DMS114 treated with DMSO at 0.1 percent for 48 hours (cell line): Measurements from ENCODE around the gene FZR1.
"Not testable (repeated sequence)": the region's sequence is repeated elsewhere in the genome, so short reads cannot be mapped to it uniquely, and the experiment has no call there.

Experiments
- DNase-seq: peaks from one replicate; lab custom pipeline; 2025; ENCODE audit not compliant: unreplicated experiment; lab: John Stamatoyannopoulos, UW

The FZR1 gene

DNA sequence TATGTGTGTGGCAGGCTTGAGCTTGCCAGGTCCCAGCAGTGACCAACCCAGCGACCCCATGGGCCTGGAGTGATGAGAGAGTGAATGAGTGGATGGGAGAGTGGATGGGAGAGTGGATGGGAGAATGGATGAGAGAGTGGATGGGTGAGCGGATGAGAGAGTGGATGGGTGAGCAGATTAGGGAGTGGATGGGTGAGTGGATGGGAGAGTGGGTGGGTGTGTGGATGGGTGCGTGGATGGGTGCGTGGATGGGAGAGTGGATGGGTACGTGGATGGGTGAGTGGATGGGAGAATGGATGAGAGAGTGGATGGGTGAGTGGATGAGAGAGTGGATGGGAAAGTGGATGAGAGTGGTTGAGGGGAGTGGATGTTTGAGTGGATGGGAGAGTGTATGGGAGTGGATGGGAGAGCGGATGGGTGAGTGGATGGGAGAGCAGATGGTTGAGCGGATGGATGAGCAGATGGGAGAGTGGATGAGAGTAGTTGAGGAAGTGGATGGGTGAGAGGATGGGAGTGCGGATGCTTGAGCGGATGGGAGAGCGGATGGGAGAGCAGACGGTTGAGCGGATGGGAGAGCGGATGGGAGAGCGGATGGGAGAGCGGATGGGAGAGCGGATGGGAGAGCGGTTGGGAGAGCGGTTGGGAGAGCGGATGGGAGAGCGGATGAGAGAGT lies 22.6 kb downstream of the FZR1 start:
- DNase-seq = no peak

DNA sequence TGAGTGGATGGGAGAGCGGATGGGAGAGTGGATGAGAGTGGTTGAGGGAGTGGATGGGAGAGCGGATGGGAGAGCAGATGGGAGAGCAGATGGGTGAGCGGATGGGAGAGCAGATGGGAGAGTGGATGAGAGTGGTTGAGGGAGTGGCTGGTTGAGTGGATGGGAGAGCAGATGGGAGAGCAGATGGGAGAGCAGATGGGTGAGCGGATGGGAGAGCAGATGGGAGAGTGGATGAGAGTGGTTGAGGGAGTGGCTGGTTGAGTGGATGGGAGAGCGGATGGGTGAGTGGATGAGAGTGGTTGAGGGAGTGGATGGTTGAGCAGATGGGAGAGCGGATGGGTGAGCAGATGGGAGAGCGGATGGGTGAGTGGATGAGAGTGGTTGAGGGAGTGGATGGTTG lies 23.2 kb downstream of the FZR1 start:
- not testable (repeated sequence) for DNase-seq

GRCh38 chr19:3530389-3530788 lies 24.3 kb downstream of the FZR1 start:
- DNase-seq = no peak

- DNase-seq = no peak
Observed at GRCh38 chr19:3531716-3532115, 25.6 kb downstream of the FZR1 start.

GRCh38 chr19:3532154-3532786 lies 26.2 kb downstream of the FZR1 start:
- DNase-seq = no peak

- no peak for DNase-seq
Observed at GRCh38 chr19:3533033-3533432, 26.9 kb downstream of the FZR1 start.

DNA sequence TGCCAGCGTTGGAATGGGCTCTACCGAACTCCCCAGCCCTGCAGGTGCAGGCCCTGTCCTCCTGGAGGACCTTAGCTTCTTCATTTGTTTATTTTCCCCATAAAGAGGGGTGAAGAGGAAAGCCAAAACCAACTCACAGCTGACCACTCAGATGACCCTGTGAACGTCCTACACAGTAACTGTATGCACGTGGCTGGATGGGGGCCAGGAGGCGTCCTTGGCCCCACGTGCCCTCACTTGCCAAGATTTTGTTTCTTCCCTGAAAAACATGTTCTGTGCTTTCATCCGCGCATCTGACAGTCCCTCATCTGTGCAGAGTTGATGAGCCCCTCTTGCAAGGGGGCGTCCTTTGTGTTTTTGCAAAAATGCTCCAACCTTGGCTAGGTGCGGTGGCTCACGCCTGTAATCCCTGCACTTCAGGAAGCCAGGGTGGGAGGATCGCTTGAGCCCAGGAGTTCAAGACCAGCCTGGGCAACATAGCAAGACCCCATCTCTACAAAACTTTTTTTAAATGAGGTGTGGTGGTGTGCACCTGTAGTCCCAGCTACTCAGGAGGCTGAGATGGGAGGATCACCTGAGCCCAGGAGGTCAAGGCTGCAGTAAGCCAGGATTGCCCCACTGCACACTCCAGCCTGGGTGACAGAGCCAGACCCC lies 27.6 kb downstream of the FZR1 start:
- DNase-seq = no peak

DNA sequence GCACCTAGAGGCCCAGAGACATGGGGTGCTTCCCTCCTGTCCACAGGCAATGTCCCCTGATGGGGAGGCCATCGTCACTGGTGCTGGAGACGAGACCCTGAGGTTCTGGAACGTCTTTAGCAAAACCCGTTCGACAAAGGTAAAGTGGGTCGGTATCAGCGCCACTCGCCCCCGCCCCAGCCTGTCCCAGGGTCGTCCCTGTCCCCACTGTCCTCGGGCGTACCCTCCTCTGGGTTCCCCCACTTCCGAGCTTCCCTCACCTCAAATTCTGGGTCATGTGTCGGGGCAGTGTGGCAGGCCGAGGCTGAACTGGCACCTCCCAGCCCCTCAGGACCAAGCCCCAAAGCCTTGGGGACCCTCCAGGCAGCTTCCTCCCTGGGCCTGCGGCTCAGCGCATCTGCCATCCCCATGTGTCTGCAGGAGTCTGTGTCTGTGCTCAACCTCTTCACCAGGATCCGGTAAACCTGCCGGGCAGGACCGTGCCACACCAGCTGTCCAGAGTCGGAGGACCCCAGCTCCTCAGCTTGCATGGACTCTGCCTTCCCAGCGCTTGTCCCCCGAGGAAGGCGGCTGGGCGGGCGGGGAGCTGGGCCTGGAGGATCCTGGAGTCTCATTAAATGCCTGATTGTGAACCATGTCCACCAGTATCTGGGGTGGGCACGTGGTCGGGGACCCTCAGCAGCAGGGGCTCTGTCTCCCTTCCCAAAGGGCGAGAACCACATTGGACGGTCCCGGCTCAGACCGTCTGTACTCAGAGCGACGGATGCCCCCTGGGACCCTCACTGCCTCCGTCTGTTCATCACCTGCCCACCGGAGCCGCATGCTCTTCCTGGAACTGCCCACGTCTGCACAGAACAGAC lies 28.5 kb downstream of the FZR1 start:
- no peak for DNase-seq

DNA sequence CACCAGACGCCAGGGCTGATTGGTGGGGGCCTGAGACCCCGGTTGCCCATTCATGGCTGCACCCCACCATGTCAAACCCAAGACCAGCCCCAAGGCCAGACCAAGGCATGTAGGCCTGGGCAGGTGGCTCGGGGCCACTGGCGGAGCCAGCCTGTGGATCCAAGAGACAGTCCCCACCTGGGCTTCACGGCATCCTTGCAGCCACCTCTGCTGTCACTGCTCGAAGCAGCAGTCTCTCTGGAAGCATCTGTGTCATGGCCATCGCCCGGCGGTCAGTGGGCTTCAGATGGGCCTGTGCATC lies 29.1 kb downstream of the FZR1 start:
- no peak for DNase-seq

- no peak for DNase-seq
Observed at GRCh38 chr19:3535563-3535965, 29.5 kb downstream of the FZR1 start.

GRCh38 chr19:3535981-3536380 lies 29.9 kb downstream of the FZR1 start:
- DNase-seq = no peak

- no peak for DNase-seq
Observed at GRCh38 chr19:3536429-3537100, 30.5 kb downstream of the FZR1 start.

DNA sequence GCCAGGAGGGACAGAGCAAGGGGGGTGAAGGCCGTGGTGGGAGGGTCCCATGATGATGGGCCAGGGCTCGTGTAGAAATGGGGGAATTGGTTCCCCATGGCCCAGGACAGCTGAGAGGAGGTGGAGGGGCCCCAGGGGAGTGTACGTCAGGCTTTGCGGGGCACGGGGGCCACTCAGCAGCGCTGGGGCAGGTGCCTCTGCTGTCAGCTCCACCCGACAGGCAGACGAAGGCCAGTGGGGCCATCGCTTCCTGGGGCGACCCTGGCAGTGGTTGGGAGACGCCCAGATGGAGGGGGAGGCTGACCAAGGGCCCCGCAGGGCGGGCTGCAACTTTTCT lies 31.0 kb downstream of the FZR1 start:
- DNase-seq = no peak

GRCh38 chr19:3537438-3538240 lies 31.5 kb downstream of the FZR1 start:
- DNase-seq = no peak

GRCh38 chr19:3538258-3538929 lies 32.3 kb downstream of the FZR1 start:
- DNase-seq = no peak

- DNase-seq = no peak
Observed at GRCh38 chr19:3538965-3539755, 33.0 kb downstream of the FZR1 start, which contains the start of gene TEKTIP1. TEKTIP1 (plus strand) TSS chr19:3539174; CDS start chr19:3539178, 4 bp downstream.

DNA sequence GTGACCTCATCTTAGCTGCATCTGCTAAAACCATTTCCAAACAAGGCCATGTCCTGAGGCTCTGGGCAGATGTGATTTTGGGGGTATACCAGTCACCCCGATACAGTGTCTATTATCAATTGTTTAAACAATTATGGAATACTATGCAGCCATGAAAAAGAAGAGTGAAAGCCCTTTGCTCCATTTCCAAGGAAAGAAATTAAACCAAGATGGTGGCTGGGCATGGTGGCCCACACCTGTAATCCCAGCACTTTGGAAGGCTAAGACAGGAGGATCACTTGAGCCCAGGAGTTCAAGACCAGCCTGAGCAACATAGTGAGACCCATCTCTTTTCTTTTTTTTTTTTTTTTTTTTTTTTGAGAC lies 33.6 kb downstream of the FZR1 start:
- no peak for DNase-seq

DNA sequence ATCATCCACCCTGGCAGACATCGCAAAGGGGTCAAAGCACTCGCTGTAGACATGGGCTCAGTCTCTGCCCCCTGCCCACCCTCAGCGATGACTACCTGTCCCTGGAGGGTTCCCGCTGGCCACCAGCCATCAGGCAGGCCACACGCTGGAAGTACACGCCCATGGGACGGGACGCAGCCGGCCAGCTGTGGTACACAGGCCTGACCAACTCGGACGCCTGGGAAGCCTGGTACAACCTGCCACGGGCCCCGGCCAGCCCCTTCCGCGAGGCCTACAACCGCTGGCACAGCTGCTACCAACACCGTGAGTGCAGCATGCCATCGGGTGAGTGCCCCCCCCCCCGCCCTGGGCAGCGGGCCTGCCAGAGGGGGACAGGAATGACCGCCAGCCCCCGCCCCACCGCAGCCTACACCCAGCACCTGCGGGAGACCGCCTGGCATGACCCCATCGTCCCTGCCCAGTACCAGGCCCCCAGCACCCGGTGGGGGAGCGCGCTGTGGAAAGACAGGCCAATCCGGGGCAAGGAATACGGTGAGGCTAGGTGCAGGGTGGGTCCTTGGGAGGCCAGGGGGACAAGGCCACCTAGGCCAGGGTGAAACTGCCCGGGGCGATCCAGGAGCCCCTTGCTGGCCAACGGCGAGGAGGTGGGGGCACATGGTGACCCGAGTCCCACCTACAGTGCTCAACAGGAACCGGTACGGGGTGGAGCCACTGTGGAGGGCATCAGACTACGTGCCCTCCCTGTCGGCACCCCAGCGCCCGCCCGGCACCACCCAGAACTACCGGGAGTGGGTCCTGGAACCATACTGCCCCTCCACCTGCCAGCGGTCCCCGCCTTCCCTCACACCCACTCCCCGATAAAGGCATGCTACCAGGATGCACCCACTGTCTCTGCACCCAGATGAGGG lies 37.3 kb downstream of the FZR1 start:
- no peak for DNase-seq
